Measurements from ENCODE around the gene GNA12. TPM values are rescaled to one million over a fixed set of nuclear protein-coding genes. Genes with fewer than 3 reads are reported as not detected.

The GNA12 gene
- total RNA-seq, 1 donor from 2014 or later = 29.5 TPM

- no peak for DNase-seq (ENCODE audit: extremely low spot score in 2 of 2)
- no peak overlapping the region for H3K4me3 ChIP-seq
- no peak for TF ChIP-seq POLR2AphosphoS5 (IDR thresholded peaks at IDR 0.05; ENCODE audit: insufficient read depth in 1 of 2, low read depth in 1 of 2)
- TF ChIP-seq POLR2A (IDR thresholded peaks at IDR 0.05) = no peak
- no peak for TF ChIP-seq CTCF (IDR thresholded peaks at IDR 0.05)
- H3K27me3 ChIP-seq = no peaks in the 10 kb centered on the region
- intact Hi-C loops (cut with DNase I) = no loop called here
- peaks cover 11% of the 10 kb centered on the region for H3K4me1 ChIP-seq
- H3K9me3 ChIP-seq = no peaks in the 10 kb centered on the region
- H3K27ac ChIP-seq = no peak overlapping the region
- no peaks in the 10 kb centered on the region for H3K36me3 ChIP-seq
Measured at GRCh38 chr7:2873686-2874551, 29.8 kb upstream of the GNA12 start.

- peaks cover 11% of the 10 kb centered on the region for H3K4me1 ChIP-seq
- H3K9me3 ChIP-seq = no peaks in the 10 kb centered on the region
- H3K4me3 ChIP-seq = no peak overlapping the region
- H3K36me3 ChIP-seq = no peaks in the 10 kb centered on the region
- intact Hi-C loops (cut with DNase I) = no loop called here
- TF ChIP-seq POLR2A (IDR thresholded peaks at IDR 0.05) (no peak), POLR2AphosphoS5 (IDR thresholded peaks at IDR 0.05; ENCODE audit: insufficient read depth in 1 of 2, low read depth in 1 of 2) (no peak), CTCF (IDR thresholded peaks at IDR 0.05) (no peak)
- no peak overlapping the region for H3K27ac ChIP-seq
- no peaks in the 10 kb centered on the region for H3K27me3 ChIP-seq
- no peak for DNase-seq (ENCODE audit: extremely low spot score in 2 of 2)
Measured at GRCh38 chr7:2873146-2873545, 29.0 kb upstream of the GNA12 start.

- intact Hi-C loops (cut with DNase I) = no loop called here
- H3K27ac ChIP-seq = no peak overlapping the region
- H3K36me3 ChIP-seq = no peaks in the 10 kb centered on the region
- TF ChIP-seq POLR2A (IDR thresholded peaks at IDR 0.05) = no peak
- no peak for TF ChIP-seq POLR2AphosphoS5 (IDR thresholded peaks at IDR 0.05; ENCODE audit: insufficient read depth in 1 of 2, low read depth in 1 of 2)
- TF ChIP-seq CTCF (IDR thresholded peaks at IDR 0.05) = no peak
- no peak overlapping the region for H3K4me3 ChIP-seq
- H3K9me3 ChIP-seq = no peaks in the 10 kb centered on the region
- no peaks in the 10 kb centered on the region for H3K27me3 ChIP-seq
- peaks cover 11% of the 10 kb centered on the region for H3K4me1 ChIP-seq
- DNase-seq (ENCODE audit: extremely low spot score in 2 of 2) = no peak
Measured at GRCh38 chr7:2872296-2872874, 28.3 kb upstream of the GNA12 start.

GRCh38 chr7:2870471-2870931 is 26.4 kb upstream of the GNA12 start:
- H3K4me3 ChIP-seq = peak overlapping the region in 1 of 2 donors; percentile 15
- DNase-seq (ENCODE audit: extremely low spot score in 2 of 2) = no peak

GRCh38 chr7:2869981-2870380 is 25.9 kb upstream of the GNA12 start:
- no peaks in the 10 kb centered on the region for H3K27me3 ChIP-seq
- intact Hi-C loops (cut with DNase I) = no loop called here
- H3K9me3 ChIP-seq = no peaks in the 10 kb centered on the region
- no peak for DNase-seq (ENCODE audit: extremely low spot score in 2 of 2)
- peaks cover 11% of the 10 kb centered on the region for H3K4me1 ChIP-seq
- peak overlapping the region; percentile 56 for H3K27ac ChIP-seq
- TF ChIP-seq POLR2A (IDR thresholded peaks at IDR 0.05) (no peak), POLR2AphosphoS5 (IDR thresholded peaks at IDR 0.05; ENCODE audit: insufficient read depth in 1 of 2, low read depth in 1 of 2) (no peak), CTCF (IDR thresholded peaks at IDR 0.05) (no peak)
- peak overlapping the region in 1 of 2 donors; percentile 15 for H3K4me3 ChIP-seq
- H3K36me3 ChIP-seq = no peaks in the 10 kb centered on the region

More at GRCh38 chr7:2870471-2870931, 26.4 kb upstream of the GNA12 start:
- TF ChIP-seq POLR2AphosphoS5 (IDR thresholded peaks at IDR 0.05; ENCODE audit: insufficient read depth in 1 of 2, low read depth in 1 of 2) (peak in 1 of 2 donors; percentile 38), POLR2A (IDR thresholded peaks at IDR 0.05) (no peak)
- peak overlapping the region; percentile 56 for H3K27ac ChIP-seq
- H3K9me3 ChIP-seq = no peaks in the 10 kb centered on the region
- no peaks in the 10 kb centered on the region for H3K27me3 ChIP-seq
- intact Hi-C loops (cut with DNase I) = no loop called here
- peaks cover 11% of the 10 kb centered on the region for H3K4me1 ChIP-seq
- no peaks in the 10 kb centered on the region for H3K36me3 ChIP-seq

All from vagina (tissue), 2 donors.